Measurements from ENCODE around the gene FGF1. TPM values are rescaled to one million over a fixed set of nuclear protein-coding genes. Genes with fewer than 3 reads are reported as not detected.

FGF1 gene
- total RNA-seq, 2 experiments from 2014 or later = not detected

- H3K27ac Mint-ChIP-seq = no peak overlapping the region
- no peak overlapping the region for H3K4me3 Mint-ChIP-seq
- H3K27me3 Mint-ChIP-seq = peaks cover 5% of the 10 kb centered on the region
- H3K9me3 Mint-ChIP-seq = no peaks in the 10 kb centered on the region
- no peaks in the 10 kb centered on the region for H3K36me3 Mint-ChIP-seq (ENCODE audit: low read depth)
- ChIA-PET POLR2A (no interaction called here), CTCF (interaction anchor here (1.1 kb wide), 1 partner anchor 214 kb away, joined by 3 read pairs; no protein-coding TSS in a partner anchor)
- H3K4me1 Mint-ChIP-seq = no peaks in the 10 kb centered on the region
- DNase-seq = no peak
Observed at GRCh38 chr5:142674531-142675469, 11.1 kb downstream of the FGF1 start.

- CTCF ChIA-PET = interaction anchor here (0.9 to 4.8 kb wide), 2 partner anchors 11 to 16 kb away, joined by 3 to 18 read pairs; no protein-coding TSS in a partner anchor
- H3K27ac Mint-ChIP-seq = no peak overlapping the region
- no peak for DNase-seq
- H3K4me1 Mint-ChIP-seq = no peaks in the 10 kb centered on the region
- no peaks in the 10 kb centered on the region for H3K36me3 Mint-ChIP-seq (ENCODE audit: low read depth)
- no peaks in the 10 kb centered on the region for H3K9me3 Mint-ChIP-seq
- POLR2A ChIA-PET = no interaction called here
- H3K4me3 Mint-ChIP-seq = no peak overlapping the region
- H3K27me3 Mint-ChIP-seq = peaks cover 3% of the 10 kb centered on the region
Observed at GRCh38 chr5:142671801-142672200, 14.1 kb downstream of the FGF1 start.

GRCh38 chr5:142671266-142671665 lies 14.6 kb downstream of the FGF1 start:
- Mint-ChIP-seq H3K36me3 (ENCODE audit: low read depth) (no peaks in the 10 kb centered on the region), H3K27ac (no peak overlapping the region), H3K4me3 (no peak overlapping the region), H3K9me3 (no peaks in the 10 kb centered on the region), H3K4me1 (no peaks in the 10 kb centered on the region), H3K27me3 (peaks cover 2% of the 10 kb centered on the region)
- ChIA-PET POLR2A (no interaction called here), CTCF (interaction anchor here (0.9 to 4.8 kb wide), 2 partner anchors 11 to 15 kb away, joined by 3 to 18 read pairs; no protein-coding TSS in a partner anchor)
- no peak for DNase-seq

GRCh38 chr5:142670804-142671203 lies 15.1 kb downstream of the FGF1 start:
- H3K27me3 Mint-ChIP-seq = peaks cover 2% of the 10 kb centered on the region
- POLR2A ChIA-PET = no interaction called here
- CTCF ChIA-PET = interaction anchor here (0.9 to 4.8 kb wide), 2 partner anchors 11 to 15 kb away, joined by 3 to 18 read pairs; no protein-coding TSS in a partner anchor
- no peak for DNase-seq
- H3K27ac Mint-ChIP-seq = no peak overlapping the region
- H3K4me3 Mint-ChIP-seq = no peak overlapping the region
- no peaks in the 10 kb centered on the region for H3K36me3 Mint-ChIP-seq (ENCODE audit: low read depth)
- H3K9me3 Mint-ChIP-seq = no peaks in the 10 kb centered on the region
- H3K4me1 Mint-ChIP-seq = no peaks in the 10 kb centered on the region

GRCh38 chr5:142669477-142669876 lies 16.4 kb downstream of the FGF1 start:
- no peaks in the 10 kb centered on the region for H3K9me3 Mint-ChIP-seq
- H3K27me3 Mint-ChIP-seq = peaks cover 4% of the 10 kb centered on the region
- no peak for DNase-seq
- H3K36me3 Mint-ChIP-seq (ENCODE audit: low read depth) = no peaks in the 10 kb centered on the region
- no peak overlapping the region for H3K4me3 Mint-ChIP-seq
- ChIA-PET CTCF (interaction anchor here (4.8 kb wide), 1 partner anchor 14 kb away, joined by 18 read pairs; no protein-coding TSS in a partner anchor), POLR2A (no interaction called here)
- no peak overlapping the region for H3K27ac Mint-ChIP-seq
- no peaks in the 10 kb centered on the region for H3K4me1 Mint-ChIP-seq

- H3K4me3 Mint-ChIP-seq = no peak overlapping the region
- ChIA-PET POLR2A (no interaction called here), CTCF (interaction anchor here (1.2 to 1.6 kb wide), 4 partner anchors 9 to 212 kb away, joined by 3 to 5 read pairs (median 4); no protein-coding TSS in a partner anchor)
- peaks cover 4% of the 10 kb centered on the region for H3K27me3 Mint-ChIP-seq
- no peaks in the 10 kb centered on the region for H3K36me3 Mint-ChIP-seq (ENCODE audit: low read depth)
- no peaks in the 10 kb centered on the region for H3K9me3 Mint-ChIP-seq
- no peaks in the 10 kb centered on the region for H3K4me1 Mint-ChIP-seq
- no peak overlapping the region for H3K27ac Mint-ChIP-seq
- DNase-seq = no peak
Observed at GRCh38 chr5:142668336-142668735, 17.6 kb downstream of the FGF1 start.

GRCh38 chr5:142667831-142668230 lies 18.1 kb downstream of the FGF1 start:
- H3K4me1 Mint-ChIP-seq = no peaks in the 10 kb centered on the region
- peaks cover 4% of the 10 kb centered on the region for H3K27me3 Mint-ChIP-seq
- no peak overlapping the region for H3K4me3 Mint-ChIP-seq
- no peak overlapping the region for H3K27ac Mint-ChIP-seq
- H3K36me3 Mint-ChIP-seq (ENCODE audit: low read depth) = no peaks in the 10 kb centered on the region
- no peak for DNase-seq
- ChIA-PET CTCF (interaction anchor here (1.2 to 1.6 kb wide), 5 partner anchors 9 to 213 kb away, joined by 3 to 5 read pairs (median 4); no protein-coding TSS in a partner anchor), POLR2A (no interaction called here)
- no peaks in the 10 kb centered on the region for H3K9me3 Mint-ChIP-seq

- H3K9me3 Mint-ChIP-seq = no peaks in the 10 kb centered on the region
- POLR2A ChIA-PET = interaction anchor here (0.6 kb wide), 1 partner anchor 22 kb away, joined by 3 read pairs; no protein-coding TSS in a partner anchor
Observed at GRCh38 chr5:142664636-142665035, 21.3 kb downstream of the FGF1 start.

GRCh38 chr5:142664067-142664466 lies 21.8 kb downstream of the FGF1 start:
- no peak for DNase-seq
- Mint-ChIP-seq H3K4me1 (no peaks in the 10 kb centered on the region), H3K27me3 (peaks cover 4% of the 10 kb centered on the region), H3K4me3 (no peak overlapping the region), H3K36me3 (ENCODE audit: low read depth) (no peaks in the 10 kb centered on the region), H3K9me3 (no peaks in the 10 kb centered on the region), H3K27ac (no peak overlapping the region)
- ChIA-PET CTCF (interaction anchor here (1.0 kb wide), 1 partner anchor 8 kb away, joined by 4 read pairs; no protein-coding TSS in a partner anchor), POLR2A (no interaction called here)

More at GRCh38 chr5:142664636-142665035, 21.3 kb downstream of the FGF1 start:
- H3K36me3 Mint-ChIP-seq (ENCODE audit: low read depth) = no peaks in the 10 kb centered on the region
- H3K4me1 Mint-ChIP-seq = no peaks in the 10 kb centered on the region
- H3K27ac Mint-ChIP-seq = no peak overlapping the region
- no peak for DNase-seq
- H3K4me3 Mint-ChIP-seq = no peak overlapping the region
- peaks cover 4% of the 10 kb centered on the region for H3K27me3 Mint-ChIP-seq
- CTCF ChIA-PET = interaction anchor here (1.3 kb wide), 1 partner anchor 224 kb away, joined by 3 read pairs; no protein-coding TSS in a partner anchor

GRCh38 chr5:142663246-142663645 lies 22.6 kb downstream of the FGF1 start:
- Mint-ChIP-seq H3K27ac (no peak overlapping the region), H3K4me1 (no peaks in the 10 kb centered on the region), H3K36me3 (ENCODE audit: low read depth) (no peaks in the 10 kb centered on the region), H3K4me3 (no peak overlapping the region), H3K9me3 (no peaks in the 10 kb centered on the region), H3K27me3 (peaks cover 4% of the 10 kb centered on the region)
- ChIA-PET POLR2A (no interaction called here), CTCF (interaction anchor here (1.0 kb wide), 1 partner anchor 8 kb away, joined by 4 read pairs; no protein-coding TSS in a partner anchor)
- no peak for DNase-seq

GRCh38 chr5:142661957-142662356 lies 23.9 kb downstream of the FGF1 start:
- ChIA-PET POLR2A (no interaction called here), CTCF (no interaction called here)
- Mint-ChIP-seq H3K27me3 (peaks cover 6% of the 10 kb centered on the region), H3K4me1 (no peaks in the 10 kb centered on the region), H3K36me3 (ENCODE audit: low read depth) (no peaks in the 10 kb centered on the region), H3K27ac (no peak overlapping the region), H3K4me3 (no peak overlapping the region), H3K9me3 (no peaks in the 10 kb centered on the region)
- DNase-seq = no peak

- H3K27me3 Mint-ChIP-seq = peaks cover 9% of the 10 kb centered on the region
- no peaks in the 10 kb centered on the region for H3K9me3 Mint-ChIP-seq
- no peak for DNase-seq
- no peaks in the 10 kb centered on the region for H3K36me3 Mint-ChIP-seq (ENCODE audit: low read depth)
- no peak overlapping the region for H3K27ac Mint-ChIP-seq
- H3K4me3 Mint-ChIP-seq = no peak overlapping the region
- CTCF ChIA-PET = interaction anchor here (1.5 kb wide), 1 partner anchor 9 kb away, joined by 3 read pairs; no protein-coding TSS in a partner anchor
- POLR2A ChIA-PET = no interaction called here
- H3K4me1 Mint-ChIP-seq = no peaks in the 10 kb centered on the region
Observed at GRCh38 chr5:142661143-142661542, 24.7 kb downstream of the FGF1 start.

GRCh38 chr5:142660731-142661130 lies 25.2 kb downstream of the FGF1 start:
- ChIA-PET POLR2A (no interaction called here), CTCF (interaction anchor here (1.5 kb wide), 1 partner anchor 10 kb away, joined by 3 read pairs; no protein-coding TSS in a partner anchor)
- H3K36me3 Mint-ChIP-seq (ENCODE audit: low read depth) = no peaks in the 10 kb centered on the region
- peaks cover 11% of the 10 kb centered on the region for H3K27me3 Mint-ChIP-seq
- DNase-seq = no peak
- no peak overlapping the region for H3K4me3 Mint-ChIP-seq
- H3K4me1 Mint-ChIP-seq = no peaks in the 10 kb centered on the region
- H3K9me3 Mint-ChIP-seq = no peaks in the 10 kb centered on the region
- no peak overlapping the region for H3K27ac Mint-ChIP-seq

Measured in activated CD4-positive, alpha-beta memory T cell treated with anti-CD3 and anti-CD28 coated beads, Interleukin-2, amount 10 ng/mL, durations not matched to agents 7 days and 5 days (primary cell).